Measurements from ENCODE around the gene EXOC1. TPM values are rescaled to one million over a fixed set of nuclear protein-coding genes. Genes with fewer than 3 reads are reported as not detected.

EXOC1 gene
- total and polyA plus RNA-seq, 10 of the 15 experiments (the other 5 are each of a cell fraction or from before 2014, with no cell fraction given), result 11.8 to 36.6 (median 21.1) TPM

- SMC1A ChIA-PET (ENCODE audit: uncharacterized antibody, unreplicated experiment), result no interaction called here
- TF ChIP-seq, protein P1, sequence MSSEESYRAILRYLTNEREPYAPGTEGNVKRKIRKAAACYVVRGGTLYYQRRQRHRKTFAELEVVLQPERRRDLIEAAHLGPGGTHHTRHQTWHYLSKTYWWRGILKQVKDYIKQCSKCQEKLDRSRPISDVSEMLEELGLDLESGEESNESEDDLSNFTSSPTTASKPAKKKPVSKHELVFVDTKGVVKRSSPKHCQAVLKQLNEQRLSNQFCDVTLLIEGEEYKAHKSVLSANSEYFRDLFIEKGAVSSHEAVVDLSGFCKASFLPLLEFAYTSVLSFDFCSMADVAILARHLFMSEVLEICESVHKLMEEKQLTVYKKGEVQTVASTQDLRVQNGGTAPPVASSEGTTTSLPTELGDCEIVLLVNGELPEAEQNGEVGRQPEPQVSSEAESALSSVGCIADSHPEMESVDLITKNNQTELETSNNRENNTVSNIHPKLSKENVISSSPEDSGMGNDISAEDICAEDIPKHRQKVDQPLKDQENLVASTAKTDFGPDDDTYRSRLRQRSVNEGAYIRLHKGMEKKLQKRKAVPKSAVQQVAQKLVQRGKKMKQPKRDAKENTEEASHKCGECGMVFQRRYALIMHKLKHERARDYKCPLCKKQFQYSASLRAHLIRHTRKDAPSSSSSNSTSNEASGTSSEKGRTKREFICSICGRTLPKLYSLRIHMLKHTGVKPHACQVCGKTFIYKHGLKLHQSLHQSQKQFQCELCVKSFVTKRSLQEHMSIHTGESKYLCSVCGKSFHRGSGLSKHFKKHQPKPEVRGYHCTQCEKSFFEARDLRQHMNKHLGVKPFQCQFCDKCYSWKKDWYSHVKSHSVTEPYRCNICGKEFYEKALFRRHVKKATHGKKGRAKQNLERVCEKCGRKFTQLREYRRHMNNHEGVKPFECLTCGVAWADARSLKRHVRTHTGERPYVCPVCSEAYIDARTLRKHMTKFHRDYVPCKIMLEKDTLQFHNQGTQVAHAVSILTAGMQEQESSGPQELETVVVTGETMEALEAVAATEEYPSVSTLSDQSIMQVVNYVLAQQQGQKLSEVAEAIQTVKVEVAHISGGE (CRISPR knock-in tag; IDR thresholded peaks at IDR 0.05), result no peak
- TF ChIP-seq KLF5 (IDR thresholded peaks at IDR 0.05; ENCODE audit: partially characterized antibody), result no peak
- no peak for TF ChIP-seq RELA (IDR thresholded peaks at IDR 0.05; ENCODE audit: borderline replicate concordance, partially characterized antibody)
- Histone ChIP-seq H4K20me1 (ENCODE audit: control insufficient read depth, insufficient read depth) (no peaks in the 10 kb centered on the region), H3K9ac (ENCODE audit: control insufficient read depth, insufficient read depth, low read length) (no peak overlapping the region), H2AFZ (ENCODE audit: control insufficient read depth, low read depth, low read length) (no peak overlapping the region), H3K4me1 (ENCODE audit: control insufficient read depth, insufficient read depth, low read length) (no peaks in the 10 kb centered on the region), H3K4me2 (ENCODE audit: control insufficient read depth, insufficient read depth) (no peak overlapping the region), H3K27me3 (replicated peaks in 1 of 2; ENCODE audit: control insufficient read depth in 2 of 2, insufficient read depth in 2 of 2, low read length in 1 of 2) (no peaks in the 10 kb centered on the region; a peak in 1 of 4 replicates), H3K9me3 (replicated peaks; ENCODE audit: control insufficient read depth, insufficient read depth, low read length) (no peaks in the 10 kb centered on the region), H3K36me3 (ENCODE audit: control insufficient read depth in 2 of 2, insufficient read depth in 2 of 2, low read length in 1 of 2) (no peaks in the 10 kb centered on the region), H3K4me3 (no peak overlapping the region), H3K79me2 (ENCODE audit: control insufficient read depth, insufficient read depth, low read length) (no peaks in the 10 kb centered on the region), H3K27ac (ENCODE audit: control insufficient read depth, insufficient read depth) (no peak overlapping the region)
- no peak for DNase-seq (ENCODE audit: low read depth, low spot score)
- WGBS (ENCODE audit: insufficient coverage, insufficient replicate concordance, low lambda C conversion rate, missing lambda C conversion rate), result 84% methylated on average over 5 of the region's 5 CpGs
- no peak for ATAC-seq
- intact Hi-C loops (cut with micrococcal nuclease; ENCODE audit: unreplicated experiment) (no loop called here), in situ Hi-C loops (cut with MboI) (no loop called here)
- POLR2A ChIA-PET, result no interaction called here
- no peak for FAIRE-seq
- no TSS peak for BruUV-seq (replicated peaks)
- CTCF ChIA-PET, result no interaction called here
- RAD21 ChIA-PET (ENCODE audit: unreplicated experiment), result no interaction called here
Observed at GRCh38 chr4:55920571-55920970, 67.1 kb downstream of the EXOC1 start.

DNA sequence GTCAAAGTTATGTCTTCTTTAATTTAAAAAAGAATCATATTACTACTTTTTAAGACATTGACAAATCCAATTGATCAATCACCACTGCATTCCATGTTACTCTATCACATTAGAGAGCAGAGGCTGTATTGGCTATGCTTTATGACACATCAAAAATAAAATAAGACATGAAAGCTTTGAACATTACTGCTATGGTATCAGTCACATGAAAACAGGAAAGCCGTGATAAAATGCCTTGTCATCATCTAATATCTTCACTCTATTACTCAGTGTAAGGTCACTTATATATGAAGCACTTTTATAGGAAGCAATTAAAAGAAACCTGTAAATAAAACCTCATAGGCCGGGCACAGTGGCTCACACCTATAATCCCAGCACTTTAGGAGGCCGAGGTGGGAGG, 67.6 kb downstream of the EXOC1 start:
- WGBS (ENCODE audit: insufficient coverage, insufficient replicate concordance, low lambda C conversion rate, missing lambda C conversion rate), result 53% methylated on average over 3 of the region's 3 CpGs
- SMC1A ChIA-PET (ENCODE audit: uncharacterized antibody, unreplicated experiment), result no interaction called here
- in situ Hi-C loops (cut with MboI), result no loop called here
- H3K27me3 ChIP-seq (replicated peaks in 1 of 2; ENCODE audit: control insufficient read depth in 2 of 2, insufficient read depth in 2 of 2, low read length in 1 of 2), result no peaks in the 10 kb centered on the region; a peak in 1 of 4 replicates
- H3K4me1 ChIP-seq (ENCODE audit: control insufficient read depth, insufficient read depth, low read length), result no peaks in the 10 kb centered on the region
- no peak overlapping the region for H3K4me3 ChIP-seq
- no peaks in the 10 kb centered on the region for H3K9me3 ChIP-seq (replicated peaks; ENCODE audit: control insufficient read depth, insufficient read depth, low read length)
- POLR2A ChIA-PET, result no interaction called here
- no peak overlapping the region for H3K9ac ChIP-seq (ENCODE audit: control insufficient read depth, insufficient read depth, low read length)
- no TSS peak for BruUV-seq (replicated peaks)
- no peak overlapping the region for H3K4me2 ChIP-seq (ENCODE audit: control insufficient read depth, insufficient read depth)
- DNase-seq (ENCODE audit: low read depth, low spot score) (no peak), ATAC-seq (no peak), FAIRE-seq (no peak)
- no peak overlapping the region for H3K27ac ChIP-seq (ENCODE audit: control insufficient read depth, insufficient read depth)
- no peaks in the 10 kb centered on the region for H3K79me2 ChIP-seq (ENCODE audit: control insufficient read depth, insufficient read depth, low read length)
- intact Hi-C loops (cut with micrococcal nuclease; ENCODE audit: unreplicated experiment), result no loop called here
- RAD21 ChIA-PET (ENCODE audit: unreplicated experiment), result no interaction called here
- no peaks in the 10 kb centered on the region for H3K36me3 ChIP-seq (ENCODE audit: control insufficient read depth in 2 of 2, insufficient read depth in 2 of 2, low read length in 1 of 2)
- CTCF ChIA-PET, result no interaction called here
- no peak overlapping the region for H2AFZ ChIP-seq (ENCODE audit: control insufficient read depth, low read depth, low read length)
- H4K20me1 ChIP-seq (ENCODE audit: control insufficient read depth, insufficient read depth), result no peaks in the 10 kb centered on the region
- TF ChIP-seq, protein P2, sequence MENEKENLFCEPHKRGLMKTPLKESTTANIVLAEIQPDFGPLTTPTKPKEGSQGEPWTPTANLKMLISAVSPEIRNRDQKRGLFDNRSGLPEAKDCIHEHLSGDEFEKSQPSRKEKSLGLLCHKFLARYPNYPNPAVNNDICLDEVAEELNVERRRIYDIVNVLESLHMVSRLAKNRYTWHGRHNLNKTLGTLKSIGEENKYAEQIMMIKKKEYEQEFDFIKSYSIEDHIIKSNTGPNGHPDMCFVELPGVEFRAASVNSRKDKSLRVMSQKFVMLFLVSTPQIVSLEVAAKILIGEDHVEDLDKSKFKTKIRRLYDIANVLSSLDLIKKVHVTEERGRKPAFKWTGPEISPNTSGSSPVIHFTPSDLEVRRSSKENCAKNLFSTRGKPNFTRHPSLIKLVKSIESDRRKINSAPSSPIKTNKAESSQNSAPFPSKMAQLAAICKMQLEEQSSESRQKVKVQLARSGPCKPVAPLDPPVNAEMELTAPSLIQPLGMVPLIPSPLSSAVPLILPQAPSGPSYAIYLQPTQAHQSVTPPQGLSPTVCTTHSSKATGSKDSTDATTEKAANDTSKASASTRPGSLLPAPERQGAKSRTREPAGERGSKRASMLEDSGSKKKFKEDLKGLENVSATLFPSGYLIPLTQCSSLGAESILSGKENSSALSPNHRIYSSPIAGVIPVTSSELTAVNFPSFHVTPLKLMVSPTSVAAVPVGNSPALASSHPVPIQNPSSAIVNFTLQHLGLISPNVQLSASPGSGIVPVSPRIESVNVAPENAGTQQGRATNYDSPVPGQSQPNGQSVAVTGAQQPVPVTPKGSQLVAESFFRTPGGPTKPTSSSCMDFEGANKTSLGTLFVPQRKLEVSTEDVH (IDR thresholded peaks at IDR 0.05; ENCODE audit: low read depth, partially characterized antibody), result no peak
- TF ChIP-seq NFXL1 (IDR thresholded peaks at IDR 0.05; ENCODE audit: borderline replicate concordance), result no peak
- TF ChIP-seq NR2C2 (IDR thresholded peaks at IDR 0.05; ENCODE audit: borderline replicate concordance, control insufficient read depth, insufficient read length, low read depth), result no peak
- no peak for TF ChIP-seq ZNF592 (IDR thresholded peaks at IDR 0.05)

Measured in GM12878 (cell line).